DOHH2 (cell line): ENCODE measurements around the gene DZIP1L.

Source experiments
- H3F3A ChIP-seq: fragments of 200-600 bp; sonication (generic), shearing (Covaris generic); 2 replicates; pipeline ENCODE4 v1.6.0; 2016; ENCODE audit warnings: antibody characterized with exemption, mild to moderate bottlenecking; ENCODE audit not compliant: control insufficient read depth, insufficient read depth
- H3K27ac ChIP-seq: fragments of 200-600 bp; sonication (generic); 2 replicates; pipeline ENCODE4 v1.5.1; 2014; ENCODE audit warnings: low read depth, mild to moderate bottlenecking, low read length, moderate library complexity
- H3K27me3 ChIP-seq: fragments of 200-600 bp; sonication (generic); 2 replicates; pipeline ENCODE4 v1.6.1; 2014; ENCODE audit warnings: mild to moderate bottlenecking, low read length, mixed read lengths; ENCODE audit not compliant: control insufficient read depth
- H3K36me3 ChIP-seq: fragments of 200-600 bp; sonication (generic); 2 replicates; pipeline ENCODE4 v1.6.1; 2014; ENCODE audit warnings: mild to moderate bottlenecking, low read length, moderate library complexity, mixed read lengths; ENCODE audit not compliant: control insufficient read depth
- H3K4me1 ChIP-seq: fragments of 200-600 bp; sonication (generic); 2 replicates; pipeline ENCODE4 v1.6.1; 2014; ENCODE audit warnings: mild to moderate bottlenecking, low read length, mixed read lengths; ENCODE audit not compliant: control insufficient read depth
- H3K4me2 ChIP-seq: fragments of 200-600 bp; sonication (generic); 2 replicates; pipeline ENCODE4 v1.6.0; 2014; ENCODE audit warnings: mild to moderate bottlenecking, low read length, moderate library complexity
- H3K4me3 ChIP-seq: fragments of 200-600 bp; sonication (generic); 2 replicates; pipeline ENCODE4 v1.5.1; 2014; ENCODE audit warnings: mild to moderate bottlenecking, low read length, mixed read lengths
- H3K79me2 ChIP-seq: fragments of 200-600 bp; sonication (generic); 2 replicates; pipeline ENCODE4 v1.6.1; 2014; ENCODE audit warnings: mild to moderate bottlenecking, low read length, mixed read lengths; ENCODE audit not compliant: control insufficient read depth
- H3K9me2 ChIP-seq: fragments of 200-600 bp; sonication (generic); replicated peaks from 2 replicates; pipeline ENCODE4 v1.6.1; 2014; ENCODE audit warnings: mild to moderate bottlenecking, low read length, mixed read lengths; ENCODE audit not compliant: control insufficient read depth
- H3K9me3 ChIP-seq: fragments of 200-600 bp; sonication (generic); 2 replicates; pipeline ENCODE4 v1.6.1; 2014; ENCODE audit warnings: antibody characterized with exemption, low read length, mixed read lengths; ENCODE audit not compliant: control insufficient read depth, insufficient read depth
- H4K20me1 ChIP-seq: fragments of 200-600 bp; sonication (generic); 2 replicates; pipeline ENCODE4 v1.6.0; 2014; ENCODE audit warnings: low read depth, mild to moderate bottlenecking, antibody characterized with exemption, low read length, moderate library complexity; ENCODE audit not compliant: control insufficient read depth, insufficient read depth
- CTCF ChIP-seq: fragments of 200-600 bp; sonication (generic); IDR thresholded peaks from one replicate; pipeline ENCODE4 v1.5.1; 2014; ENCODE audit warnings: antibody characterized with exemption, mild to moderate bottlenecking, low read depth, low read length; ENCODE audit not compliant: poor library complexity, severe bottlenecking
- EZH2phosphoT487 ChIP-seq: fragments of 200-600 bp; sonication (generic); IDR thresholded peaks from 2 replicates; pipeline ENCODE4 v1.6.1; 2017; ENCODE audit warnings: borderline replicate concordance, mild to moderate bottlenecking, antibody characterized with exemption, low read length, moderate library complexity, mixed read lengths

DZIP1L gene

GRCh38 chr3:138030734-138031280, 84.6 kb downstream of the DZIP1L start:
- TF ChIP-seq EZH2phosphoT487 (no peak), CTCF (no peak)
- no peak overlapping the region for H3K4me2 ChIP-seq

GRCh38 chr3:138027821-138028220, 87.6 kb downstream of the DZIP1L start:
- no peaks in the 10 kb centered on the region for H3K4me1 ChIP-seq
- no peaks in the 10 kb centered on the region for H3K79me2 ChIP-seq
- H3K27ac ChIP-seq = no peak overlapping the region
- no peaks in the 10 kb centered on the region for H4K20me1 ChIP-seq
- H3K9me3 ChIP-seq = no peaks in the 10 kb centered on the region
- no peak for TF ChIP-seq CTCF
- no peak for TF ChIP-seq EZH2phosphoT487
- no peak overlapping the region for H3K4me3 ChIP-seq
- H3K36me3 ChIP-seq = no peaks in the 10 kb centered on the region
- H3K27me3 ChIP-seq = no peaks in the 10 kb centered on the region
- no peaks in the 10 kb centered on the region for H3K9me2 ChIP-seq
- no peaks in the 10 kb centered on the region for H3F3A ChIP-seq
- H3K4me2 ChIP-seq = no peak overlapping the region

More at GRCh38 chr3:138030734-138031280, 84.6 kb downstream of the DZIP1L start:
- no peaks in the 10 kb centered on the region for H3K79me2 ChIP-seq
- no peaks in the 10 kb centered on the region for H3K4me1 ChIP-seq
- H3K27me3 ChIP-seq = peaks cover 4% of the 10 kb centered on the region; the same call in 1 of the 2 replicates
- no peaks in the 10 kb centered on the region for H4K20me1 ChIP-seq
- no peaks in the 10 kb centered on the region for H3K9me3 ChIP-seq
- no peaks in the 10 kb centered on the region for H3K36me3 ChIP-seq
- no peak overlapping the region for H3K27ac ChIP-seq
- H3F3A ChIP-seq = no peaks in the 10 kb centered on the region
- H3K4me3 ChIP-seq = no peak overlapping the region
- no peaks in the 10 kb centered on the region for H3K9me2 ChIP-seq

GRCh38 chr3:138025553-138025952, 89.9 kb downstream of the DZIP1L start:
- Histone ChIP-seq H3F3A (no peaks in the 10 kb centered on the region), H3K9me3 (no peaks in the 10 kb centered on the region), H3K4me1 (no peaks in the 10 kb centered on the region), H3K4me3 (no peak overlapping the region), H3K9me2 (no peaks in the 10 kb centered on the region), H3K36me3 (no peaks in the 10 kb centered on the region), H3K79me2 (no peaks in the 10 kb centered on the region), H3K4me2 (no peak overlapping the region), H4K20me1 (no peaks in the 10 kb centered on the region), H3K27me3 (no peaks in the 10 kb centered on the region), H3K27ac (no peak overlapping the region)
- TF ChIP-seq EZH2phosphoT487 (no peak), CTCF (no peak)

GRCh38 chr3:138023754-138024153, 91.7 kb downstream of the DZIP1L start:
- no peaks in the 10 kb centered on the region for H3K79me2 ChIP-seq
- no peaks in the 10 kb centered on the region for H4K20me1 ChIP-seq
- no peaks in the 10 kb centered on the region for H3K4me1 ChIP-seq
- no peaks in the 10 kb centered on the region for H3F3A ChIP-seq
- no peaks in the 10 kb centered on the region for H3K36me3 ChIP-seq
- no peak overlapping the region for H3K4me3 ChIP-seq
- H3K9me3 ChIP-seq = no peaks in the 10 kb centered on the region
- H3K27ac ChIP-seq = no peak overlapping the region
- no peaks in the 10 kb centered on the region for H3K27me3 ChIP-seq
- H3K4me2 ChIP-seq = no peak overlapping the region
- TF ChIP-seq EZH2phosphoT487 (no peak), CTCF (no peak)
- no peaks in the 10 kb centered on the region for H3K9me2 ChIP-seq
